SH-SY5Y (cell line): Measurements from ENCODE around the gene MRM2.

ENCODE experiments used
- GATA2 ChIP-seq: IDR thresholded peaks from 2 replicates; pipeline ENCODE4 v1.6.1; 2011; ENCODE audit warnings: mild to moderate bottlenecking, low read depth, low read length
- GATA3 ChIP-seq: IDR thresholded peaks from 2 replicates; pipeline ENCODE4 v1.6.1; 2011; ENCODE audit warnings: low read depth, mild to moderate bottlenecking, low read length, moderate library complexity

GRCh38 chr7:2229467-2229866, 12.5 kb downstream of the MRM2 start:
- TF ChIP-seq GATA2 (no peak), GATA3 (no peak)
